HG02623 (cell line): ENCODE results near the gene ZNF280D.

Experiments
- ATAC-seq: cut with Tn5 transposase; IDR thresholded peaks from one replicate; pipeline ENCODE4 v1.9.1; 2021; ENCODE audit warnings: moderate library complexity; ENCODE audit not compliant: unreplicated experiment

The ZNF280D gene

DNA sequence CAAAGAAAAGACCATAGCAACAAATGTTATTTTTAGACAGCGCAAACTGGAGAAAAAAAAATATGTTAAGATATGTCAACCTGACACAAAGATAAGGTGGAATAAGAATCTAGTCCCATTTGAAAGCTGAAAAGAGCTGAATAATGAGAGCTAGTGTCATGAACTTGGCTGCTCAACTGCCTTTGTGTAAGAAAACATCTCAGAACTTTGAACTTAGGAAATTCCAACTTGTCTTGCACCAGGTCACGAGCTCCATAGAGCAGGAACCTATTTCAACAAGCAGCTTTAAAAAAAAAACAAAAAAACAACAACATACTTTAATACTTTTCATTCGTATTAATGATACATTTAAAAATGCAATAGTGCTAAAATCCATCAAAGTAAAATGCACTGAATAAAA is 79.5 kb downstream of the ZNF280D start:
- no peak for ATAC-seq

DNA sequence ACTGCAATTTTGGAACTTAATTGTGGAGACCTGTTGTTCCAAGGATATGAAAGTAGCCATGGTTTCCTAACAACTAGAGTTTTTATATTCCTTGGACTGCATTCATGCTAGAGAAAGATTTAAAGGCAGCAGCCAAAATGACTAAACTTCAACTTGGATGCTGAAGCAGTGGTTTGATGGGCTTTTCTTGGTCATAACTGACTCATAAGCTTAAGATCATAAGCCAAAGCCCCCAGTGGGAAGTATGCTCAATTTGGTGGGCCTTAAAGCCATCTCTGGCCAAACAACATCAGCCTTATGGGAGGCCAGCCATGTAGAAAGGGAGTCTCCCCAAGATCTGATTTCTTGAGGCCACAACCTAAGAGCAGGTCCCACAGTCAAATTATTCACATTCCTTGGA is 80.2 kb downstream of the ZNF280D start:
- no peak for ATAC-seq

DNA sequence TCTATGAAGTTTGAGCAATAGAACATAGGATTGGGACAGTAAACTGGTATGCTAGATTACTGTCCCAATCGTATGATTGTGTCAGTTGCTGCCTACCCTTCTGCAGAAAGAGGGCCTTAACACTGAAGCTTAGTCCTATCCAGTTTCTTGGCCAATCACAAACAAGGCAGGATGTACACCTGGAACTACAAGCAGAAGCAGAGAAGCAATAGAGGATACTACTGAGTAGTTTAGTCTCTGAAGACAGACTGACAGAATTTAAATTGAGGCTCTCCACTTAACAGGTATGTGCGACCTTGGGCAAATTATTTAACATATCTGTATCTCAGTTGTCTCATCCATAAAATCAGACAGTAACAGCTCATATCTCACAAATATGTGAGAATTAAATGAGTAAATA is 85.0 kb downstream of the ZNF280D start:
- ATAC-seq = no peak

- no peak for ATAC-seq
Observed at GRCh38 chr15:56640549-56640948, 92.8 kb downstream of the ZNF280D start.

DNA sequence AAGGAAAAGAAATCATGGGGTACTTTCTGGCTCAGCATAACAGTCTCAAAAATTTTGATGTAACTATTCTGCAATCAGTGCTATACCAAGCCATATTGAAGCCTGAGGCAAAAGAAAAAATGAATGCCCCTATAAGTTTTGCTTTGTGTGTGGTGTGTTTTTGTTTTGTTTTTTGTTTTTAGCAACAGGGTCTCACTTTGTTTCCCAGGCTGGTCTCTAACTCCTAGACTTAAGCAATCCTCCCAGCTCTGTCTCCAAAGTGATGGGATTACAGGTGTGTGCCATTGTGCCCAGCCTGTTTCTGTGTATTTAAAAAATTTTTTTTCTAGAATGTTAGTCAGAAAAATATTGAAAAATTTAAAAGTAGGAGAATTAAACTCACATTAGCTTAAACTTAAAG is 93.2 kb downstream of the ZNF280D start:
- ATAC-seq = no peak

DNA sequence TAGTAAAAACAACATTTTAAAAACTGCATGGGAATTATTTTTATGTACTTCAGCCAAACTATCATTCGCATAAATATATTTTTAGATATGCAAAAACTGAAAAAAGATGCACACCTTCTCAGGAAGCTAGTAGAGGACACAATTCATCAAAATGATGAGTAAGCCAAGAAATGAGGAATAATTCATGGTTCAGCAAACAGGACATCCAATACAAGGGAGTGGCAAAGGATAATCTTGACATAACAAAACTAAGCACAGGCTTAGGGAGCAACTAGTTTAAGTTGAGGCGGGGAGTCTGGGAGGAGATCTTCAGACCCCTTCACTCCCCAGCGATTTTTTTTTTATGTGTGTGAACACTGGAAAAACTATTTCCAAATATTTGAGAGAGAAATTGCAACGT is 93.7 kb downstream of the ZNF280D start:
- no peak for ATAC-seq

GRCh38 chr15:56631765-56632164 is 101.5 kb downstream of the ZNF280D start:
- no peak for ATAC-seq

- ATAC-seq = no peak
Observed at GRCh38 chr15:56628893-56629532, 104.3 kb downstream of the ZNF280D start.

GRCh38 chr15:56619887-56620286 is 113.4 kb downstream of the ZNF280D start:
- no peak for ATAC-seq

- no peak for ATAC-seq
Observed at GRCh38 chr15:56617628-56618027, 115.7 kb downstream of the ZNF280D start.

DNA sequence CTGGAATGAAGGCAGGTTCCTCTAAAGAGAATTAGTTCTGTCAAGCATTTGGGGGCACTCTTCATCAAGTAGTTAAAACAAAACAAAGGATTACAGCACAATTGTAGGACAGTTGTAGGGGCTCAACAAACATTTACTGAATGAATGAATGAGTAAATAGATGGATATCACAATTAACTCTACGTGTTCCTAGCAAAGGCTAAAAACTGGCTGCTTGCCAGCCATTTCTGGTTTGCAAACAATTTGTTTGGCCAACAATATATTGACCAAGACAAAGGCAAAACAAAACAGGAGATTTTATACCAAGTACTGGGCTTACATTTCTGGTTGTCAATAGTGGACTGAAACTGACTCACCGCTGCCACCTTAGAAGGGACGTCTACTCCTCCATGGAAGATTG is 116.8 kb downstream of the ZNF280D start:
- ATAC-seq = no peak

GRCh38 chr15:56613811-56614210 is 119.5 kb downstream of the ZNF280D start:
- no peak for ATAC-seq

GRCh38 chr15:56608993-56609392 is 124.3 kb downstream of the ZNF280D start:
- no peak for ATAC-seq

- peak; percentile 98 for ATAC-seq
Observed at GRCh38 chr15:56608140-56608778, 125.0 kb downstream of the ZNF280D start.

DNA sequence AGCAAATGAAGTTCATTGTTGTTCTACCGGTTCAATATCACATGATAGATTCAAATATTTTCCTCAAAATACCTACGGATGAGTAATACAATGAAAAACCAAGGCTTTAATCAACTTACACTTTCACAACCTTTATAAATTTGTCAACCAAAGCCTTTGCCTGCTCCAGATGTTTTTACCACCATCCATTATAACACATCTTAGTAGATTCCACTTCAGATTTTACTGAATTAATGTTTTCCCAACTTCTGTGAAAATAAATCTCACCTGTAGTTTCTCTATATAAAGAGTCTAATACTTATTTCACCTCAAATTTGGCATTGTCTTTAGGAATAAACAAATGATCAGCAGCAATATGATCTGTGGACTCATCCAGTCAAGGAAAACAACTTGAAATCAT is 131.1 kb downstream of the ZNF280D start:
- no peak for ATAC-seq

- no peak for ATAC-seq
Observed at GRCh38 chr15:56600380-56600779, 132.9 kb downstream of the ZNF280D start.

GRCh38 chr15:56598991-56599390 is 134.3 kb downstream of the ZNF280D start:
- ATAC-seq = no peak

GRCh38 chr15:56587686-56588085 is 145.6 kb downstream of the ZNF280D start:
- ATAC-seq = no peak

DNA sequence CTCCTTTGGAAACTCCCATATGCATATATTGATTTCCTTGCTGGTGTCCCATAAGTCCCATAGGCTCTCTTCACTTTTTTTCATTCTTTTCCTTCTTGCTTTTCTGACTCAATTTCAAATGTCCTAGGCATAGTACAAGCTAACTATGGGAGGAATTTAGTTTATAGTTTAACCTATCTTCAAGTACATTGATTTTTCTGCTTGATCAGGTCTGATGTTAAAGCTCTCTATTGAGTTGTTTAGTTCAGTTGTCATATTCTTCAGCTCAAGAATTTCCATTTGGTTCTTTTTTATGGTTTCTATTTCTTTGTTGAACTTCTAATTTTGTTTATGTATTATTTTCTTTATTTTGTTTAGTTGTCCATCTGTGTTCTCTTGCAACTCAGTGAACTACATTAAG is 147.1 kb downstream of the ZNF280D start:
- ATAC-seq = no peak

DNA sequence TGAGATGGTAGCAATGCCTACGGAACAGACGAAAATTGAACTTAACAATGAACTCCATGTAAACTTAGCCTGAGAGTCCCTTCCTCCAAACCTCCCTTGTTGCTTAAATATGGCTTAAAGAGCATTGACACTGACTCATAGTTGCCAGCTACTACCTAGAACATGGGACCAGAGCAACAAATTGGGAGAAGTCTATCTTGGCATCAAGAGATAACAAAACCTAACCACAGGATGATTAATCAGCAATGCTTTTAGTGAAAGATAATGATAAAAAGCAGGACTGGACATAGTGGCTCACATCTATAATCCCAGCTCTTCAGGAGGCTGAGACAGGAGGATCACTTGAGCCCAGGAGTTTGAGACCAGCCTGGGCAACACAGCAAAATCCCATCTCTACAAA is 150.5 kb downstream of the ZNF280D start:
- no peak for ATAC-seq
